ENCODE results near the gene MDC1. TPM values are rescaled to one million over a fixed set of nuclear protein-coding genes. Genes with fewer than 3 reads are reported as not detected.

The MDC1 gene
- total and polyA plus RNA-seq, 2 of the 13 experiments (the other 11 are each of a cell fraction or from before 2014, with no cell fraction given): 8.4 to 14.0 TPM

- peak; percentile 65; the same call in 1 of the 2 replicates for TF ChIP-seq DZIP1 (CRISPR knock-in tag; IDR thresholded peaks at IDR 0.05)
- TF ChIP-seq, protein P1, sequence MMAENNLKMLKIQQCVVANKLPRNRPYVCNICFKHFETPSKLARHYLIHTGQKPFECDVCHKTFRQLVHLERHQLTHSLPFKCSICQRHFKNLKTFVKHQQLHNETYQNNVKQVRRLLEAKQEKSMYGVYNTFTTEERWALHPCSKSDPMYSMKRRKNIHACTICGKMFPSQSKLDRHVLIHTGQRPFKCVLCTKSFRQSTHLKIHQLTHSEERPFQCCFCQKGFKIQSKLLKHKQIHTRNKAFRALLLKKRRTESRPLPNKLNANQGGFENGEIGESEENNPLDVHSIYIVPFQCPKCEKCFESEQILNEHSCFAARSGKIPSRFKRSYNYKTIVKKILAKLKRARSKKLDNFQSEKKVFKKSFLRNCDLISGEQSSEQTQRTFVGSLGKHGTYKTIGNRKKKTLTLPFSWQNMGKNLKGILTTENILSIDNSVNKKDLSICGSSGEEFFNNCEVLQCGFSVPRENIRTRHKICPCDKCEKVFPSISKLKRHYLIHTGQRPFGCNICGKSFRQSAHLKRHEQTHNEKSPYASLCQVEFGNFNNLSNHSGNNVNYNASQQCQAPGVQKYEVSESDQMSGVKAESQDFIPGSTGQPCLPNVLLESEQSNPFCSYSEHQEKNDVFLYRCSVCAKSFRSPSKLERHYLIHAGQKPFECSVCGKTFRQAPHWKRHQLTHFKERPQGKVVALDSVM (CRISPR knock-in tag; IDR thresholded peaks at IDR 0.05): peak; percentile 82
- TF ChIP-seq YEATS4 (CRISPR knock-in tag; IDR thresholded peaks at IDR 0.05; ENCODE audit: borderline replicate concordance): peak; percentile 71; the same call in 1 of the 2 replicates
- TF ChIP-seq, protein P2, sequence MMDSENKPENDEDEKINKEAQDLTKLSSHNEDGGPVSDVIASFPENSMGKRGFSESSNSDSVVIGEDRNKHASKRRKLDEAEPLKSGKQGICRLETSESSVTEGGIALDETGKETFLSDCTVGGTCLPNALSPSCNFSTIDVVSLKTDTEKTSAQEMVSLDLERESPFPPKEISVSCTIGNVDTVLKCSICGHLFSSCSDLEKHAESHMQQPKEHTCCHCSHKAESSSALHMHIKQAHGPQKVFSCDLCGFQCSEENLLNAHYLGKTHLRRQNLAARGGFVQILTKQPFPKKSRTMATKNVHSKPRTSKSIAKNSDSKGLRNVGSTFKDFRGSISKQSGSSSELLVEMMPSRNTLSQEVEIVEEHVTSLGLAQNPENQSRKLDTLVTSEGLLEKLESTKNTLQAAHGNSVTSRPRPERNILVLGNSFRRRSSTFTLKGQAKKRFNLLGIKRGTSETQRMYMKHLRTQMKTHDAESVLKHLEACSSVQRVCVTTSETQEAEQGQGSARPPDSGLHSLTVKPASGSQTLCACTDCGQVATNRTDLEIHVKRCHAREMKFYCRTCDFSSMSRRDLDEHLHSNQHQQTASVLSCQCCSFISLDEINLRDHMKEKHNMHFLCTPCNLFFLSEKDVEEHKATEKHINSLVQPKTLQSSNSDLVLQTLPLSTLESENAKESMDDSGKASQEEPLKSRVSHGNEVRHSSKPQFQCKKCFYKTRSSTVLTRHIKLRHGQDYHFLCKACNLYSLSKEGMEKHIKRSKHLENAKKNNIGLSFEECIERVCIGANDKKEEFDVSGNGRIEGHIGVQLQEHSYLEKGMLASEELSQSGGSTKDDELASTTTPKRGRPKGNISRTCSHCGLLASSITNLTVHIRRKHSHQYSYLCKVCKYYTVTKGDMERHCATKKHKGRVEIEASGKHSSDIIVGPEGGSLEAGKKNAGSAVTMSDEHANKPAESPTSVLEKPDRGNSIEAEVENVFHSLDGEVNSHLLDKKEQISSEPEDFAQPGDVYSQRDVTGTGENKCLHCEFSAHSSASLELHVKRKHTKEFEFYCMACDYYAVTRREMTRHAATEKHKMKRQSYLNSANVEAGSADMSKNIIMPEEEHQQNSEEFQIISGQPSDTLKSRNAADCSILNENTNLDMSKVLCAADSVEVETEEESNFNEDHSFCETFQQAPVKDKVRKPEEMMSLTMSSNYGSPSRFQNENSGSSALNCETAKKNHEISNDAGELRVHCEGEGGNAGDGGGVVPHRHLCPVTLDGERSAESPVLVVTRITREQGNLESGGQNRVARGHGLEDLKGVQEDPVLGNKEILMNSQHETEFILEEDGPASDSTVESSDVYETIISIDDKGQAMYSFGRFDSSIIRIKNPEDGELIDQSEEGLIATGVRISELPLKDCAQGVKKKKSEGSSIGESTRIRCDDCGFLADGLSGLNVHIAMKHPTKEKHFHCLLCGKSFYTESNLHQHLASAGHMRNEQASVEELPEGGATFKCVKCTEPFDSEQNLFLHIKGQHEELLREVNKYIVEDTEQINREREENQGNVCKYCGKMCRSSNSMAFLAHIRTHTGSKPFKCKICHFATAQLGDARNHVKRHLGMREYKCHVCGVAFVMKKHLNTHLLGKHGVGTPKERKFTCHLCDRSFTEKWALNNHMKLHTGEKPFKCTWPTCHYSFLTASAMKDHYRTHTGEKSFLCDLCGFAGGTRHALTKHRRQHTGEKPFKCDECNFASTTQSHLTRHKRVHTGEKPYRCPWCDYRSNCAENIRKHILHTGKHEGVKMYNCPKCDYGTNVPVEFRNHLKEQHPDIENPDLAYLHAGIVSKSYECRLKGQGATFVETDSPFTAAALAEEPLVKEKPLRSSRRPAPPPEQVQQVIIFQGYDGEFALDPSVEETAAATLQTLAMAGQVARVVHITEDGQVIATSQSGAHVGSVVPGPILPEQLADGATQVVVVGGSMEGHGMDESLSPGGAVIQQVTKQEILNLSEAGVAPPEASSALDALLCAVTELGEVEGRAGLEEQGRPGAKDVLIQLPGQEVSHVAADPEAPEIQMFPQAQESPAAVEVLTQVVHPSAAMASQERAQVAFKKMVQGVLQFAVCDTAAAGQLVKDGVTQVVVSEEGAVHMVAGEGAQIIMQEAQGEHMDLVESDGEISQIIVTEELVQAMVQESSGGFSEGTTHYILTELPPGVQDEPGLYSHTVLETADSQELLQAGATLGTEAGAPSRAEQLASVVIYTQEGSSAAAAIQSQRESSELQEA (CRISPR knock-in tag; IDR thresholded peaks at IDR 0.05; ENCODE audit: not compliant biosample characterization): no peak
- TF ChIP-seq ZNF672 (CRISPR knock-in tag; IDR thresholded peaks at IDR 0.05): peak; percentile 97; the same call in 1 of the 2 replicates
- TF ChIP-seq BRCA1 (CRISPR knock-in tag; IDR thresholded peaks at IDR 0.05): 0 out of 2 replicates have a peak, but pooled peaks have one; percentile 6
- peak; percentile 100 for TF ChIP-seq AKAP8 (CRISPR knock-in tag; IDR thresholded peaks at IDR 0.05)
- TF ChIP-seq ZNF75D (CRISPR knock-in tag; IDR thresholded peaks at IDR 0.05; ENCODE audit: borderline replicate concordance): peak; percentile 75; the same call in 1 of the 2 replicates
- peak; percentile 68 for TF ChIP-seq XRCC5 (optimal IDR thresholded peaks at IDR 0.05; ENCODE audit: low read length)
- TF ChIP-seq TGIF2 (CRISPR knock-in tag; IDR thresholded peaks at IDR 0.05): peak; percentile 85
- TF ChIP-seq ZNF430 (CRISPR knock-in tag; IDR thresholded peaks at IDR 0.05): peak; percentile 85
- TF ChIP-seq PTBP1 (IDR thresholded peaks at IDR 0.05; ENCODE audit: low read depth, low read length, poor library complexity, severe bottlenecking): peak; percentile 99
- TF ChIP-seq RORA (CRISPR knock-in tag; IDR thresholded peaks at IDR 0.05): no peak
- TF ChIP-seq MED1 (CRISPR knock-in tag; IDR thresholded peaks at IDR 0.05): peak; percentile 80
- peak; percentile 92 for TF ChIP-seq ZNF883 (CRISPR knock-in tag; IDR thresholded peaks at IDR 0.05; ENCODE audit: not compliant biosample characterization)
- no peak for TF ChIP-seq MED13 (CRISPR knock-in tag; IDR thresholded peaks at IDR 0.05)
Observed at GRCh38 chr6:30742316-30743098, 25.4 kb upstream of the MDC1 start, which contains the start of gene FLOT1 (continued).

All from HepG2 (cell line).